ENCODE results near the gene NOXA1.

DNA sequence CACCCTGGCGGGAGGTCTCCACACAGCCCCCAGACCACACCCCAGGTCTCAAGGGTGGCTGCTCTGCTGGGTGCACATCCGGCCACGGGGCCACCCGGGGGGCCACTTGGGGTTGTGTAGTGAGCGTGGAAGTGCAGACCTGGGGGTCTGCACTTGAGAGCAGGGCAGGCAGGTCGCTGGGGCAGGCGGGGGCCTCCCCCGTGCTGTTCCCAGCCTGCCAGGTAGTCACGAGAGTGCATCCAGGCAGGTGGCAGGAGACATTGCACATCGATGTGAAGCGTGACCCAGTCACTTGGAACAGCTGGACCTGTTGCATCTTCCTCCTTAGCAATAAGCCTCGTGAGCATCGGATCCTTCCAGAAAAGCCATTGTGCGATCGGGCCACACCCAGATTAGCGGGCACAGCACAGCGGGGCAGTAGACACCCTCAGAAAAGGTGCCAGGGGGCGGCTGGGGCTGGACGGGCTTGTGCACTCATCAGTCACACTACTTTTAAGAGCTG, 22.8 kb downstream of the NOXA1 start:
- TF ChIP-seq, protein P1, sequence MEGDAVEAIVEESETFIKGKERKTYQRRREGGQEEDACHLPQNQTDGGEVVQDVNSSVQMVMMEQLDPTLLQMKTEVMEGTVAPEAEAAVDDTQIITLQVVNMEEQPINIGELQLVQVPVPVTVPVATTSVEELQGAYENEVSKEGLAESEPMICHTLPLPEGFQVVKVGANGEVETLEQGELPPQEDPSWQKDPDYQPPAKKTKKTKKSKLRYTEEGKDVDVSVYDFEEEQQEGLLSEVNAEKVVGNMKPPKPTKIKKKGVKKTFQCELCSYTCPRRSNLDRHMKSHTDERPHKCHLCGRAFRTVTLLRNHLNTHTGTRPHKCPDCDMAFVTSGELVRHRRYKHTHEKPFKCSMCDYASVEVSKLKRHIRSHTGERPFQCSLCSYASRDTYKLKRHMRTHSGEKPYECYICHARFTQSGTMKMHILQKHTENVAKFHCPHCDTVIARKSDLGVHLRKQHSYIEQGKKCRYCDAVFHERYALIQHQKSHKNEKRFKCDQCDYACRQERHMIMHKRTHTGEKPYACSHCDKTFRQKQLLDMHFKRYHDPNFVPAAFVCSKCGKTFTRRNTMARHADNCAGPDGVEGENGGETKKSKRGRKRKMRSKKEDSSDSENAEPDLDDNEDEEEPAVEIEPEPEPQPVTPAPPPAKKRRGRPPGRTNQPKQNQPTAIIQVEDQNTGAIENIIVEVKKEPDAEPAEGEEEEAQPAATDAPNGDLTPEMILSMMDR (IDR thresholded peaks at IDR 0.05; ENCODE audit: poor library complexity, severe bottlenecking) = no peak
- TF ChIP-seq POLR2AphosphoS5 (IDR thresholded peaks at IDR 0.05) (no peak), EP300 (conservative IDR thresholded peaks at IDR 0.05; ENCODE audit: poor library complexity, severe bottlenecking) (no peak), SMC3 (conservative IDR thresholded peaks at IDR 0.05; ENCODE audit: poor library complexity) (no peak)

Measured in neural cell (in vitro differentiated cells).